ENCODE measurements around the gene PPP1R15B.
"Not testable (repeated sequence)": the region's sequence is repeated elsewhere in the genome, so short reads cannot be mapped to it uniquely, and the experiment has no call there.

Gene PPP1R15B

DNA sequence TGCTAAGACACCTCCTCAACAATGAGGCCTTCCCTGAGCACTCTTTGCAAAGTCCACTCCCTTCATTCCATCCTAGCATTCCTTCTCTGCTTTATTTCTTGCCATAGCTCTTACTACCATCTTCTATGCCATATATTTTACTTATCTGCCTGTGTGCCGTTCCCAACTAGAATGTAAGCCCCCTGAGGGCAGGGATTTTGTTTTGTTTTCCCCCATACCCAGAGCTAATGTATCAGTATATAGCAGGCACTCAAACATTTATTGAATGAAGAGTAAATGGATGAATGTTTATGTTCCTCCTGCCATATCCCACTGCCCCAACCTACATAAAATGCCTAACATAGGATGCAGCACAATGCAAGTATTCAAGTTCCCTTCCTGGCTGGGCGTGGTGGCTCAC, 14.9 kb upstream of the PPP1R15B start:
- in situ Hi-C loops (cut with MboI; ENCODE audit: low pct_unique_long_range_greater_than_20kb, low sequenced_read_pairs) = no loop called here
- no peak for DNase-seq

DNA sequence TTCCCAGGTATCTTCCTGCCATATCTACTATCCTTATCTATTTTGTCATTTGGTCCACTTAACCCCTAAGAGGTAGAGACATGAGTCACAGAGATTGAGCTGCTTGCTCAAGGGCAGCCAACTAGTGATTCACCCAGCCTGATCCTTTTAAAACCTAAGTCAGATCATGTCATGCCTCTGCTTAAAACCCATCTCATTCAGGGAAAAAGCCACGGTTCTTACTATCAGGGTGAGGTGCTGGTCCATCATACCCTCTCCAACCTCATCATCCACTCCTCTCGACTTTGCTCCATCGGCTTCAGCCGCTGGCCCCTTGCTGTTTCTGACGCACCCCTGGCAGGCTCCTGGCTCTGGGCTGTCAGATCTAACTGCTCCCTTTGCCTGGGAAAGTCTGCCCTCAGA, 14.4 kb upstream of the PPP1R15B start:
- DNase-seq = no peak
- in situ Hi-C loops (cut with MboI; ENCODE audit: low pct_unique_long_range_greater_than_20kb, low sequenced_read_pairs) = no loop called here

DNA sequence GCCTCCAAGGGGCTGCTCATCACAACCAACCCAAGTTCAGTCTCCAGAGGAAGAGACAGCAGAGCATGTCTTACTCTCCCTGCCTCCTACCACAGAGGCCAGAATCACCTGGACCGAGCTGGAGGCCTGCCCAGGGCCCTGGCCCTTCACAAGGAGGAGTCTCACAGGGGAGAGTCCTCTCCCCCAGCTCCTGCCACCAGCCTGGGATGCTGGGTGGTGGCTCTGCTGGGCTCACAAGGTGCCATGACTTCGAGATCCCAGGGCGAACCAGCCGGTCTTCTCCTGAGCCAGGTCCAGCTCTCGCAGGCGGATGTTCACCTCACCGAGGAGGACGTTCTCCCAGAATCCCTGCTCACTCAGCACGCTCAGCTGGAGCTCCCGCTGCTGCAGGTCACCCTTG, 13.0 kb upstream of the PPP1R15B start:
- DNase-seq = no peak
- in situ Hi-C loops (cut with MboI; ENCODE audit: low pct_unique_long_range_greater_than_20kb, low sequenced_read_pairs) = no loop called here

DNA sequence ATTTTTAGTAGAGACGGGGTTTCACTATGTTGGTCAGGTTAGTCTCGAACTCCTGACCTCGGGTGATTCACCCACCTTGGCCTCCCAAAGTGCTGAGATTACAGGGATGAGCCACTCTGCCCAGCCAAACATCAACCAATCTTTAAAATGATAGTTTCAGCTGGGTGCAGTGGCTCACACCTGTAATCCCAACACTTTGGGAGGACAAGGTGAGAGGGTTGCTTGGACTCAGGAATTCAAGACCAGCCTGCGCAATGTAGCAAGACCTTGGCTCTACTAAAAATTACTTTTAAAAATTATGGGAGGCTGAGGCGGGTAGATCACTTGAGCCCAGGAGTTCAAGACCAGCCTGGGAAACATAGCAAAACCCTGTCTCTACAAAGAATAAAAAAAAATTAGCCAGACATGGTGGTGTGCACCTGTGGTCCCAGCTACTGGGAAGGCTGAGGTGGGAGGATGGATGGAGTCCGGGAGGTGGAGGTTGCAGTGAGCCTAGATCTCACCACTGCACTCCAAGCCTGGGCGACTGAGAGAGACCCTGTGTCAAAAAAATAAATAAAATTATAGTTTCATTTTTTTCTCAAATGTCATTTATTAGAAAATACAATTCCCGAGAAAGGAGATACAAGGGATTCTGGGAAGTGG, 10.6 kb upstream of the PPP1R15B start:
- DNase-seq; in situ Hi-C loops (cut with MboI; ENCODE audit: low pct_unique_long_range_greater_than_20kb, low sequenced_read_pairs): not testable (repeated sequence)

DNA sequence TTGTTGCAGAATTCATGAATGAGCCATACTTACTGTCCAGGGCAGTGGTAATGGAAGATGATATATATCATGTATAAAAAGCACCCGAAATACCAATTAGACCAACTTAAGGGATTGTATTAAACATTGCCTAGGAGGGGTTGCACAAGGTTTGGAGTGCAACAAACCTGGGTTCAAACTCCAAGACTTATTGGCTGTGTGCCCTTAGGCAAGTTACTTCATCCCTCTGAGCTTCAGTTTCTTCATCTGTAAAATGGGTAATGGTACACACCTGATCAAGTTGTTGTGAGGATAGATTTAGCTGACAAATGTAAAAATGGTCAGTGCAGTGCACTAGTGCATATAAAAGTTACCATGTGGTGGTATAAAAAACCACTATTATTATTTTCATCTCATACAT, 9.8 kb upstream of the PPP1R15B start:
- no peak for DNase-seq
- in situ Hi-C loops (cut with MboI; ENCODE audit: low pct_unique_long_range_greater_than_20kb, low sequenced_read_pairs) = no loop called here

DNA sequence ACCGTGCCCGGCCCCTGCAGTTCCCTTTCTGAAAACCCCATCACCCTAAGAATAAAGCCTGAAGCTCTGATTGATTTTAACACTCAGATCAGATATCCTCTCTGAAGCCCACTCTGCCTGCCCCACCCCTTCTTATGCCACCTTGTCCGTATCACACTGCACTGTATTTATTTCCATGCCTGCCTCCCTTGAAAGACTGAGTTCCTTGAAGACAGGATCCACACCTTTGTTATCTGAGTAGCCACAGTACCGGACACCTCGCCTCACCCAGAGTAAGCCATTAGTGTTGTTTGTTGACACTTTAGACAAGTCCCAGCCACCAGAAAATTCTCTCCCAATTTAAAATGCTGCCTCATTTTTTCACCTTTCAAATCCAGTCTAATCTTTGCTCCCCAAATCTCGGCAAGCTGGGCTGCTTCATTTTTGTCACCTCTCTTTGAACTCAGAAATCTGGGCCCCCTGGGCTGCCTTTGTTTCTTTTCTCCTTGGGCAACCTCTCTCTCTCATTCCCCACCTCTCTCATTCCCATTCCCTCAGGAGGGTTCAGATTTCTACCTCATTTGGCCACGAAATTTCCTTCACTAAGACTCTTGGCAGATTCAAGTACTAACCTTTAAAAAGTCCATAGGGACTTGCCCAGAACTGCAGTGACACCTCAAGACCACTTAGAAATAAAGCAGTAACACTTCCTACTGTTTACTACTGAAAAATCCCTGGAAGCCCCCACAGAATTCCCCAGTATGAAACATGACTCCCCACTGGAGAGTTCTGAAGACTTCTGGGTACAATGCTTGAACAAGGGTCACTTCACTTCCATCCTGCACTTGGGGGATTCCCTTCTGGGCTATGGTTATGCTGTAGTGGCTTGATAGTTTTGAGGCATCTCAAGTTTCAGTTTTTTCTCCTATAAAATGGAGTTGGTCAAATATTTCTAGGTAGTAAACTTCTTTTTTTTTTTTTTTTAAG, 8.7 kb upstream of the PPP1R15B start:
- no peak for DNase-seq
- in situ Hi-C loops (cut with MboI; ENCODE audit: low pct_unique_long_range_greater_than_20kb, low sequenced_read_pairs) = no loop called here

DNA sequence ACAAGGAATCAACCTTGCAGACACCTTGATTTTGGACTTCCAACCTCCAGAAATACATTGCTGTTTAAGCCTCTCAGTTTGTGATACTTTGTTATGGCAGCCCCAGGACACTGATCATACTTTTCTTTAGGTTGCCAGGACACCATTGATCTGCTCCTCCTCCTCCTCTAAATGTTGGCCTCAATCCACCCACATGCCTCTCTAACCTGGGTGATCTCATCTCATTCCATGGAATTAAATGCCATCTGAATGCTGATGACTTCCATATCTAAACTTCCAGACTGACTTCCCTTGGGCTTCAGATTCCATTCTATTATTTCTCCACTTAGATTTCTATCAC, 7.4 kb upstream of the PPP1R15B start:
- DNase-seq = no peak
- in situ Hi-C loops (cut with MboI; ENCODE audit: low pct_unique_long_range_greater_than_20kb, low sequenced_read_pairs) = no loop called here

DNA sequence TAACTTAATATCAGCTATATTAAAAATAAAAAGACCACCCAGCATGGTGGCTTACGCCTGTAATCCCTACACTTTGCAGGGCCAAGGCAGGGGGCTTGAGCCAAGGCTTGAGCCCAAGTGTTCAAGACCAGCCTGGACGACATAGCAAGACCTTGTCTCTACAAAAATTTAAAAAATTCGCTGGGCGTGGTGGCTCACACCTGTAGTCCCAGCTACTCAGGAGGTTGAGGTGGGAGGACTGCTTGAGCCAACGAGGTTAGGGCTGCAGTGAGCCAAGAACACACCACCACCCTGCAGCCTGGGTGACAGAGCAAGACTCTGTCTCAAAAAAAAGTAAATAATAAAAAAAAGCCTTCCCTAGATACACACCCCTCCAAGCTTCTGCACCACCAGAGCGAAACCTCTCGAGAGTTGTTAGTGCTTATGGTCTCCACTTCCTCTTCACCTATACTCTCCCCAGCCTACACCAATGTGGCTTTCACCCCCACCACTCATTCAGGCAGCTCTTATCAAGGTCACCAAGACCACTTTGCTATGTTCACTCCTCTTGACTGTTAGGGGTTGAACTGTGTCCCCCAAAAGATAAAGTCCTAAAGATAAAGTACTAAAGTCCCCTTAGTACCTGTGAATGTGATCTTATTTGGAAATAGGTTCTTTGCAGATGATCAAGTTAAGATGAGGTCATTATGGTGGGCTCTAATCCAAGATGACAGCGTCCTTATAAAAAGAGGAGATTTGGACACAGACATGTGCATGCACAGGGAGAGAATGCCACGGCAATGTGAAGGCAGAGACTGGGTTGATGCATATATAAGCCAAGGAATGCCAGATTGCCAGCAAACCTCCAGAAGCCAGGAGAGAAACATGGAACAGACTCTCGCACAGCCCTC, 6.8 kb upstream of the PPP1R15B start:
- in situ Hi-C loops (cut with MboI; ENCODE audit: low pct_unique_long_range_greater_than_20kb, low sequenced_read_pairs) = no loop called here
- DNase-seq = peak; percentile 53

DNA sequence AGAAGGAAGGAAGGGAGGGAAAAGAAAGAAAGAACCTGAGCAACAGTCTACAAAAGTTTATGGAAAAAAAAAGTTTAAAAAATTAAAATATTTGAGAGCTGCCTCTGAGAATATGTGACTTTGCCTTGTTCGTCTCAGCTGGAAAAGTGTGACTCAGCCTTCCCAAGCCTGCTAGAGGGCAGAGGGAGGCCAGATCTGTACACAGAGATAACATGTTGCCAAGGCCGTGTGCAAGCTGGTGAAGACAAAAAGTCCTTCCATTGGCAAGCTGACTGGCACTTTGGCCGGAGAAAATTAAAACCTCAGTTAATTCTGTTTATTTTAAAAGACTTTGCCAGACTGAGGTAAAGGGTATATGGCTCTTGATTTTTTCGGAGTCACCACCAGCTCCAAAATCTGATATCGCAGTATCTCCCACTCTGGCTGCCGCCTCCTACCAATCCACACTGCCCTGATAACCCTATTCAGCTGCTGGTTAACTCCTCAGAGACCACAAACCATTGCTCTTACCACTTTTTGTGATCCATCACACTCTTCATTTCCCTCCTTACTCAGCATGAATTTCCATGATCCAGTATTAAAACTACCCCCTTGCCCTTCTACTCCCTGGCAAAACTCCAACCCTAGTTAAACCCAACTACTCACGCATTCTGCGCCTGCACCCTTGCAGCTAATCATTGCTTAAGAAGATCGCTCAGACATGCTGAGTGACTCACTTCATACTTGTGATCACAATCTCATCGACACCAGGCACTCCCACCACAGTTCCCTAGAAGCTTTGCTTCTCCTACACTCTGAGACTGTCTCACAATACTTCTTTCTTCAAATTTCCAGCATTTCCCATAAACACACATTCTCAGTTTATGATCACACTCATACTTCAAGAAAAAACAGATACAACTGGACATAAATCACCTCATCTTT, 5.7 kb upstream of the PPP1R15B start:
- DNase-seq = peak; percentile 79
- in situ Hi-C loops (cut with MboI; ENCODE audit: low pct_unique_long_range_greater_than_20kb, low sequenced_read_pairs) = no loop called here

DNA sequence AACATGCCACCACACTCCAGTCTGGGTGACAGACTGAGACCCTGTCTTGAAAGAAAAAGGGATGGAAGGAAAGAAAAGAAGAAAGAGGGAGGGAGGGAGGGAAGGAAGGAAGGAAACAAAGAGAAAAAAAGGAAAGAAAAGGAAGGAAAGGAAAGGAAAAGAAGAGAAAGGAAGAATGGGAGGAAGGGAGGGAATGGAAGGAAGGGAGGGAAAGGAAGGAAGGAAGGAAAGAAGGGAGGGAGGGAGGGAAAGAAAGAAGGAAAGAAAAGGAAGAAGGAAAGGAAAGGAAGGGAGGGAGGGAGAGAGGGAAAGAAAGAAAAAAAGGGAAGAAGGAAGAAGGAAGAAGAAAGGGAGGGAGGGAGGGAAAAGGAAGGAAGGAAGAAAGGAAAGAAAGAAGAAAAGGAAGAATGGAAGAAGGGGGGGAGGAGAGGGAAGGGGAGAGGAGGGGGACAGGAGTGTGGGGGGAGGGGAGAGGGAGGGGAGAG, 5.0 kb upstream of the PPP1R15B start:
- DNase-seq = no peak
- in situ Hi-C loops (cut with MboI; ENCODE audit: low pct_unique_long_range_greater_than_20kb, low sequenced_read_pairs) = no loop called here

DNA sequence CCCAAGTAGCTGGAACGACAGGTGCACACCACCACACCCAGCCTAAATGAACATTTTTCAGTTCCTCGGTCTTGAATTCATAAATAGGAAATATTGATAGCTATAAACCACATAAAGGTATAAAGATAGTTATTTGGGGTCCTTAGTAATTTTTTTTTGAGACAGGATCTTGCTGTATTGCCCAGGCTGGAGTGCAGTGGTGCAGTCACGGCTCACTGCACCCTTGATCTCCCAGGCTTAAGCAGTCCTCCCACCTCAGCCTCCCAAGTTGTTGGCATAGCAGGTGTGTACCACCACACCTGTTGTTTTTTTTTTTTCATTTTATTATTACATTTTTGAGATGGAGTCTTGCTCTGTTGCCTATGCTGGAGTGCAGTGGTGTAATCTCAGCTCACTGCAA, 3.7 kb upstream of the PPP1R15B start:
- in situ Hi-C loops (cut with MboI; ENCODE audit: low pct_unique_long_range_greater_than_20kb, low sequenced_read_pairs) = no loop called here
- DNase-seq = no peak

DNA sequence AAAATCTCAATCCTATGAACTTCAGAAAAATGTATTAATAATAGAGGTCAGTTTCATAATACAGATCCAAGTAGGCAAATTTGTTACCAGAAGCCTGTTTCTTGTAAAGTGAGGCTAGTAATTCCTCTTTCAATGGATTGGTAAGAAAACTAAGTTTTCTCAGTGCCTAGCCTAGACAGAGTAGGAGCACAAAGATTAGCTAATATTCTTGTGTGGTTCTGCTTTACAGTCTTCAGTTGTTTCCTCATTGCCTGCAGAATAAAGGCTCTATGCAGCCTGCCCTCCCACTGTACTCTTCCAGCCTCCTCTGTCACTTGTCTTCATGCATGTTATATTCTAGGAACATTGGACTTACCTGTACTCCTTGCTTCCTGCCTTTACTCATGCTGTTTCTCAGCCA, 2.4 kb upstream of the PPP1R15B start:
- in situ Hi-C loops (cut with MboI; ENCODE audit: low pct_unique_long_range_greater_than_20kb, low sequenced_read_pairs) = no loop called here

DNA sequence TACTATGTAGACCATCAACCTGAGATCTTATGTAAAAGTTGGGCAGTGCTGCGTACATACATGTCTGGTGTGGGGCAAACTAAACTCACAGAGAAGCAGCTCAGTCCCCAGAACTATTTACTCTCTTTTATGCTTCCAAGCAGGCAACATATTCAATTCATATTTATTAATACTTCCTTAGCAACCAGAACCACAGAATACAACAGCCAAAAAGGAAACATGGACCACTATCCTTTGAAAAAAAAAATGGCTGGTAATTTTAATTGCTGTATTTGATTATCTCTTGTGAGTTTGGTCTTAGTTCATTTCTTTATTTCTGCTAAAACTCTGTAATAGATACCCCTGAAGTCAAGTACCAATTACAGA, 1.5 kb upstream of the PPP1R15B start:
- peak; percentile 24 for DNase-seq
- in situ Hi-C loops (cut with MboI; ENCODE audit: low pct_unique_long_range_greater_than_20kb, low sequenced_read_pairs) = no loop called here

More for the DNA sequence above, 2.4 kb upstream of the PPP1R15B start:
- DNase-seq = no peak

DNA sequence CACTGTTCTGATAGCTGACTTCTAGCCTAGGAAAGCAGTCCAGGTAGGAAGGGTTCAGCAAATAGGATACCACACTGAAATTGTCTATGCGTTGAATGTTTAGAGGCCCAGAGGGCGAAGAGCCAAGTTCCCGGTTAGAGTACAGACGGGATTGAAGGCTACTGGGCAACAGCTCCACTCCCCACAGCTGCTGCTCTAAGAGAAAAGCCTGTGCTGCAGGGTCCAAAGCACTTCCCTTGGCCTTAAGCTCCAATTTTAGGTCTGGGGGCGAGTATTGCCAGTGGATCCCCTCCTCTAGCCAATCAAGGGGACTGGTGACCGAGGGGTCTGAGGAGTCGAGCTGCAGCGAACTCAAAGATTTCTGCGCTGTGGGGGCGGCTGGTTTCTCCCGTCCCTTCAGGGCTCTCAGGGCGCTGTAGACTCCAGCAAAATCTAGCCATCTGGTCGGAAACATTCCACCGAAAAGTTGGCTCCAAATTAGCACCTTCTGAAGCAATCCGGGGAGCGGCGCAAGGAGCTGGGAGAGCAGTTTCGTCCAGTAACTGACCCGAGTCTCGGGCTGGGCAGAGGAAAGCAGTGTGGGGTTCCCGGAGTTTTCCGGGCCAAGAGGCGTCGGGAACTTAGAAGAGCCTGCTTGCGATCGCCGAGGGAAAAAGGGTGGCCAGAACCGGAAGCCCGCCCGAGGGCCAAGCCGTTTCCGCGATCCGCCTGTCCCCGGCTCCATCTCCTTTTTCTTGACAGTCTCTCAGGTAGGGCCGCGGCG, 748 bp downstream of the PPP1R15B start:
- DNase-seq = peak; percentile 34
- in situ Hi-C loops (cut with MboI; ENCODE audit: low pct_unique_long_range_greater_than_20kb, low sequenced_read_pairs) = no loop called here

DNA sequence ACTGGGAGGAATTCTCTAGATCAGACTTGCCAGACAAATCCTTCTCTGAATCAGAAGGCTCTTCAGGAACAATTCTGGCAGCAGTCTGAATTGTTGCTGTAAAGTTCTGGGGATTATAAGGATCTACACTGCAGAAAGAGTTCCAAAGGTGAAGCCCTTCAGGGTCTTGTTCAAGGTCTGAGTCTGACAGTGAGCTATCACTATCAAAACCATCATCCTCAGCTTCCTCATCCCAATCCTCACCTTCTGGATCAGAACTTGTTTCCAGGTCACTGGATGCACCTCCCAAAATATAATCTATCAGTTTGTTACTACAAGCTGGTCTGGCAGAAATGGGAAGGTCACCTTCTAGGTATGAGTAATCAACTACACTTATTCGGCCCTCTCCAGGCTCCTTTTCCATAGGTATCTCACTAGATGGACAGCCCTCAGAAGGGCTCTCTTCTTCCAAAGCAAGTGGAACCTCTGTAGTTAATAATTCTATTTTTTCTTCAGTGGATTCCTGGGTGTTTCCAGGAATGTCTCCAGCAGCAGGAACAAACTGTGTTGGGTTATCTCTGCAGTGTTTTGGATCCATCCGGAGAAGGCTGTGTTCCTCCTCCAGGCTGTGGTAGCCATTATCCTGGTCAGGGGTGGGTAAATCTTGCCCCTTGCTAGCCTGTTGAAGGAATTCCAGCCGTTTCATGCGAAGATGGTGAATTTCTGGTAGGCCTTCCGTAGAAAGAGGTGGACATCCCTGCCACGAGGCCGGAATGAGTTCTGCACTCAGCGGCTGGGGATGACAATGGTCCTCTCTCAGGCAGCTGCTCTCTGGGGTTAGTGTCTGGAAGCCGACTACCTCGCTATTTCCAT, 1.6 kb downstream of the PPP1R15B start:
- in situ Hi-C loops (cut with MboI; ENCODE audit: low pct_unique_long_range_greater_than_20kb, low sequenced_read_pairs) = no loop called here
- DNase-seq = no peak

DNA sequence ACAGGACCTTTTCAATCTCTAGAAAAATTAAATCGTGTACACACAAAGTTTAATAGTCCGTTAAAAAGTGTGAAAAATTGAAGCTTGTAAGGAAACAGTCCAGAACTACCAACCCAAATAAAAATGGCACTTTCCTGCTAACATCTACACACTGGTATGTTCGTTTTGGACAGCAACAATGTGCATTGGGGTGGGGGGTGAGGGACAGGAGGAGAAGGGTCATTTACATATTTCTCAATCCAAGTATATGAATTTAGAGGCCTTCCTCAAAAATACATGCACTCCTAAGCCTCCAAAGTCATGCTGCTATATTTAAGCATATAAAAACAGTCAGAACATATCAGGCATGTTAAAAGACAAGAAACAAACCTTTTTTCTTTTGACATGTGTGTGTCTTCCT, 2.5 kb downstream of the PPP1R15B start:
- in situ Hi-C loops (cut with MboI; ENCODE audit: low pct_unique_long_range_greater_than_20kb, low sequenced_read_pairs) = no loop called here
- peak; percentile 35 for DNase-seq

DNA sequence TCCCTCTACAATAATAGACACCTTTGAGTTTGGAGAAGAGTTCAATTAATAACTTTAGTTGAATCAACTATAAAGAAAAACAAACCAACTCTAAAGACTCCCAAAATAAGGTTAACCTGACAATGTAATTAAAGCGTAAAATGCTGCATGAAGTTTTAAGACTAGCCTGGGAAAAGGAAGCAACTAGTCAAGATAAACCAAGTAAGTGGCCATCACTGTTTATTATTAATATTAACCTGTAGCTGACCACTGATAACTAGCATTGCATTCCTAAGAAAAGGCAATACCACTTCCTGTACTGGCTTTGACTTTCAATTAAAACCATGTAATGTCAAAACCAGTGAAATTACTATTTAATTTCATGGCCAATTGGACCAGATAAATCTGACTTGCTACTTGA, 3.0 kb downstream of the PPP1R15B start:
- no peak for DNase-seq
- in situ Hi-C loops (cut with MboI; ENCODE audit: low pct_unique_long_range_greater_than_20kb, low sequenced_read_pairs) = no loop called here

All from KBM-7 (cell line).